ENCODE measurements around the gene FDX2.
"Not testable (repeated sequence)": the region's sequence is repeated elsewhere in the genome, so short reads cannot be mapped to it uniquely, and the experiment has no call there.

Gene FDX2

GRCh38 chr19:10315335-10316214, at the start of gene FDX2:
FDX2 (minus strand) TSS chr19:10316015; CDS start chr19:10315996, 19 bp downstream.
- DNase-seq: peak in 55 of 56 donors; percentile 8 to 93 (median 80)

DNA sequence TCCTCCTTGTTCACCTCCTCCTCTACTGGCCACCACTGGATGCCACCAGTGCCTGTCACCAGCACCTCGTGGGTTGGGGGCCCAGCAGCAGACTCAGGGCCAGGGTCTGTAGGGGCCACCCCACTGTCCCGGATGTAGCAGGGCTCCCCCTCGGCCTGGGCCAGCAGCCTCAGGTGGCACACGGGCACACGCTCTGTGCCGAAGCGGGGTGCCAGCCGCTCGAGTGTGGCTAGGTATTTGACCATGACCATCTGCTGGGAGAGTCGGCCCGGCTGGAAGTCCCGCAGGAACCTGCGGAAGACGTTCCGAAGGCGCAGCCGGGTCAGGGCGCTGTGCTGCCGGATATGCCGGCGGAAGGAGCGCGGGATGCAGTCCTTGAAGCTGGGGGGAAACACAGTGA, 49.7 kb upstream of the FDX2 start:
- no peak for DNase-seq

- DNase-seq: peak in 44 of 56 donors; percentile 4 to 64 (median 22)
These were observed 48.8 kb upstream of the FDX2 start for GRCh38 chr19:10364644-10365043.

DNA sequence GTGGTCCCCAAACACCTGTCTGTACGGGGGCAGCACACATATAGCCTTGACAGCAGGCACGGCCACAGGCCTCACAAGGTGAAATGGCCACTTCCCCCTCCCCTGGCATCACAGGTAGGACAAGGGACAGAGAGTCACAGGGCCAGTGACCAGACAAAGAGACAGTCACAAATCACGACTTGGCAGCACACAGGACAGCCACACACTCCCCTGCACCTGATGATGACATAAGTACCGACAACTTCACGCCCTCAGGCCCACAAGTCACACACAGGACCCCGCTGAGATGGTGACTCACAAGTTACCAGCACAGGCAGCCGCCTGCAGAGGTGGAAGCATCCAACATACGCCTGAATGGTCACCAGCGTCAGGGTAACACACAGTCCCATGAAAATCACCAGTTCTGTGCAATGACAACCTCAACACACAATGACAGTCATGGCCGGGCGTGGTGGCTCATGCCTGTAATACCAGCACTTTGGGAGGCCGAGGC, 48.0 kb upstream of the FDX2 start:
- no peak for DNase-seq

- DNase-seq: no peak
These were observed 46.4 kb upstream of the FDX2 start for GRCh38 chr19:10362259-10362658.

GRCh38 chr19:10361569-10362011, 45.8 kb upstream of the FDX2 start:
- no peak for DNase-seq

DNA sequence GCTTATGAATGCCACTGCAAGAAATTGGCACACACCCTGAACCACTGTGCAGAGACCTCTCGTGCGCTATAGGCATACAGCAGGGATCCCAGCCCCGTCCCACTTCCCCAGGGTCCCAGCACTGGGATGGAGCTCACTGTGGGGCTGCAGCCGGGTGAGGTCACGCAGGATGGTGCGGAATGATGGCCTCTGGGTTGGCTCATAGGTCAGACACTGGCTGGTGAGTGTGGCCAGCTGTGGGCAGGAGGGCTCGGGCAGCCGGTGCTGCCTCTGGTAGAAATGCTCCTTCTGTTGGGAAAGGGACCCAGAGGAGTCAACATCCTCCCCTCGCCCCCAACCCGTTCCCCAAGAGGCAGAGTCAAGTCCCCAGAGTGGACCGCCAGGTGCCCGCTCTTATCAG, 40.6 kb upstream of the FDX2 start:
- no peak for DNase-seq

DNA sequence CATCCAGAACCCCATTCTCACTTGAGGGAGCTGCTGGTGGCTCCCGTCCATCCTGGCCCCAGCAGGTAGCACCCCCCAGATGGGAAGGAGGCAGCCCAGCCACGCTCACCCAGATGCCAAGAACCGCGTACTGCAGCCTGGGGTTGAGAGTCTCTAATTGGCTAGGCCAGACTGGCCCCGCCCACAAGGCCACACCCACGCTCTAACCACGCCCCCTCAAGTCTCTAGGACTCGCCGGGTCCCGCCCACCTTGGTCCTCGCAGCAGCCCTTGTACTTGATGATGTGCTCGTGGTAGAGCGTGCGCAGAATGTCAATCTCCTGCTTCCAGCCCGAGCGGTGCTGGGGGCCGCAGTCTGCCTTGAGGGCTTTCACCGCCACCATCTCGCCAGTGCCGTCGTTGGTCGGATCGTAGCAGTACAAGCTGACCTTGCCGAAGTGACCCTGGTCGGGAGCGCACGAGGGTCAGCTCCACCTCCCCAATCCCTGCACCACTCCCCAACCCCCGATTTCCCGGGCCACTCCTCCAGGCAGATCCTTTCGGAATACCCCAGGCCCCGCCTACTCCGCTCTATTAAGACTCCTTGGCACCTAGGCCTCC, 38.1 kb upstream of the FDX2 start:
- peak in 2 of 56 donors; percentile 3 to 36 for DNase-seq

DNA sequence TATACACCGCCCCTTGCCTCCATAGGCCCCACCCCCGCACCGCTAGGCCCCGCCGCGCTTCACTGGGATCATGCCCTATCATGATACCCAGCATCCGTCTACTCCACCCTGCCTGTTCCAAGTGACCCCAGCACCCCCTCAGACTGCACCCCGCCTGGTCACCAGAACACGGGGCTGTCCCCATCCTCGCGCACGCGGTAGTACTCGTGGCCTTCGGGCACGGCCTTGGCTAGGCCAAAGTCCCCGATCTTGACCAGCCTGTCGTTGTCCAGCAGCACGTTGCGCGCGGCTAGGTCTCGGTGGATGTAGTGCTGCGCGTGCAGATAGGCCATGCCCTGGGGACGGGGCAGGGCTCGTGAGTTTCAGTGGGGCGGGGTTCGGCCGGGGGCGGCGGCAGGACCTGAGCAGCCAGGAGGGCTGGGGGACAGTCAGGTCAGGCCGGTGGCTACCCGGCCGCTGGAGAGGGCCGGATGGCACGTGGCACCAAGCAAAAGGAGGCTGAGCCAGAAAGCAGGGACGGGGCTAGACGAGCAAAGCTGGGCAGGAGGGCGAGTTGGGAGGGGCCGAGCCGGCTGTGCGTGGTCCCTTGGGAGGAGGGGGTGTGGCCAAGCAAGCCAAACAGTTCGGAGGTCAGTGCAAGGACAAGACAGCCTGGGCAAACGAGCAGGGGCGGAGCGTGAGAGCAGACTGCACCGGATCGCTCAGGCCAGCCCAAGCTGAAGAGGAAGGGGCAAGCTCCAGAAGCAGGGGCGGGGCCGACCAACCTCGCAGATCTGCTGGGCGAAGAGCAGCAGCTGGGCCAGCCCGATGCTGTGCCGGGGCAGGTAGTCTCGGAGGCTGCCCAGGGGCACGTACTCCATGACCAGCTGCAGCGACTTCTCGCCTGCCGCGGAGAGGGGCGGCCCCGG, 37.2 kb upstream of the FDX2 start:
- DNase-seq: no peak

DNA sequence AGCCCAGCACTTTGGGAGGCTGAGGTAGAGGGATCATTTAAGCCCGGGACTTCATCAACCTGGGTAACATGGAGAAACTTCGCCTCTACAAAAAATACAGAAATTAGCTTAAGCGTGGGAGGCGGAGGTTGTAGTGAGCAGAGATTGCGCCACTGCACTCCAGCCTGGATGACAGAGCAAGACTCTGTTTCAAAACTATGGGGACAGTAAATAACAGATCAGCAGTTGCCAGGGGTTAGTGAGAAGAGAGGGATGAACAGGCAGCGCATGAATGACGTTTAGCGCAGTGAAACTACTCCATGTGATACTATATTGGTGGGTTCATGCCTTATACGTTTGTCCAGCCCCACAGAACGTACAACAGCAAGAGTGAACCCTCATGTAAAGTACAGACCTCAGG, 30.7 kb upstream of the FDX2 start:
- peak in 2 of 56 donors; percentile 2 to 5 for DNase-seq

DNA sequence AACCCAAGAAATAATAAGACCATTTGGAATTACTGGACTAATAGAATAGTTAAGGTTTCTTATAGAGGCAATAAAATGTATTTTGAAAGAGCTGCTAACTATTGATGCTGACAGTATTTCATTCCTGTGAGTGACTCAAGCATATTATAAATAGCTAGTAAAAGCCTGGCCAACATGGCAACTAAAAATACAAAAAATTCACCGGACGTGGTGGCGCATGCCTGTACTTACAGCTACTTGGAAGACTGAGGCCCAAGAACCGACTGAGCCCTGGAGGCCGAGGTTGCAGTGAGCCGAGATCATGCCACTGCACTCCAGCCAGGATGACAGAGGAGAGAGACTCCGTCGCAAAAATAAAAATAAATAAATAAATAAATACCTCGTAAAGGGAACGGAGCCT, 29.0 kb upstream of the FDX2 start:
- peak in 10 of 56 donors; percentile 3 to 56 (median 12) for DNase-seq

DNA sequence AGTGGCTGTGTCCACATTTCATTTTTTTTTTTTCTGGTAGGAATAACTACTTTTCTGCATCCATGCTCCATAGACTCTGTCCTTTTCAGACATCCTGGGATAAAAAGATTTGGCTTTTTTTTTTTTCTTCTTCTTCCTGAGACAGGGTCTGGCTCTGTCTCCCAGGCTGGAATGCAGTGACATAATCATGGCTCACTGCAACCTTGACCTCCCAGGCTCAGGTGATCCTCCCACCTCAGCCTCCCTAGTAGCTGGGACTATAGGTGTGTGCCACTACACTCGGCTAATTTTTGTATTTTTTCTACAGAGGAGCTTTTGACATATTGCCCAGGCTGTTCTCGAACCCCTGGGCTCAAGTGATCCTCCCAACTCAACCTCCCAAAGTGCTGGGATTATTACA, 27.7 kb upstream of the FDX2 start:
- no peak for DNase-seq

DNA sequence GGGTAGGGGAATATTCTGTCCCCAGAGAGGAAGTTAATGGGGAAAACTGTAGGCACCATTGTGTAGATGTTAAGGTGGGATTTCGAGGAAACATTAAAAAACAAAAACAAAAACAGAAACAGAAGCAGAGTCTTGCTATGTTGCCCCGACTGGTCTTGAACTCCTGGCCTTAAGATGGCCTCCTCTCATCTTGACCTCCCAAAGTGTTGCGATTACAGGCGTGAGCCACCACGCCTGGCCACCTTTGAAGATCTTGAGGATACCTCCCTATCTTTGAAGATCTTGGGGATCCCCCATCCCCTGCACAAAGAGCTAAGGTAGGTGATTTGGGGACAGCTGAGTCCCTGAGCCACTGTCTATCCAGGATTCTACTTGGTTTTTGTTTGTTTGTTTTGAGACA, 24.2 kb upstream of the FDX2 start:
- DNase-seq: no peak

DNA sequence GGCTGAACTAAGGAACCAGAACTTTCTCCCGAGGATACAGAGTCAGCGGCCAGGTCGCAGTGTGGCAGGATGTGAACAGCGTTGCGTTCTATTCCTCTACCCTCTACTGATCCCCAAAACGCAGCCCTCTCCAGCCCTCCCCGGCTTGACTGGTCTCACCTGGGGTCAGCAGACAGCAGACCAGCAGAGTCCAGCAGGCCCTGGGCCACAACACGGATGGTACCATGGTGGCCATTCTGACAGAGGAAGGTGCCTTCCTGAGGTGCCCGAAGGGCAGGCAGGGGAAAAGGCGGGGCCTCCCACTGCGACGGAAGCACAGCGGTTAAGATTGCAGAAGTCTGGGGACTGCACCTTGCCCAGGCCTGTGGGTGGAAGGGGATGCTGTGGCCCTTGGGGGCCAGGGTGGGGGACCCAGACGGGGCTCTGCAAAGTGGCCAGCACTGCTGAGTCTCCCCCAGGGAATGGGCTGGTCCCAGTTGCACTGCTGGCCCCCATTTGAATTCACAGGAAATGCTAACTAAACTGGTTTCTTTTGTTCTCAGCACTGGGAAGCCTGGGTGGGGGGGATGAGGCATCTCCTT, 23.7 kb upstream of the FDX2 start, which contains the start of gene ICAM3:
Gene ICAM3, minus strand, starts transcription at position 245 of the 581 bp plus-strand sequence. Its CDS starts 10 bp downstream, at position 235.
- no peak for DNase-seq

GRCh38 chr19:10338940-10339339, 23.1 kb upstream of the FDX2 start:
- no peak for DNase-seq

DNA sequence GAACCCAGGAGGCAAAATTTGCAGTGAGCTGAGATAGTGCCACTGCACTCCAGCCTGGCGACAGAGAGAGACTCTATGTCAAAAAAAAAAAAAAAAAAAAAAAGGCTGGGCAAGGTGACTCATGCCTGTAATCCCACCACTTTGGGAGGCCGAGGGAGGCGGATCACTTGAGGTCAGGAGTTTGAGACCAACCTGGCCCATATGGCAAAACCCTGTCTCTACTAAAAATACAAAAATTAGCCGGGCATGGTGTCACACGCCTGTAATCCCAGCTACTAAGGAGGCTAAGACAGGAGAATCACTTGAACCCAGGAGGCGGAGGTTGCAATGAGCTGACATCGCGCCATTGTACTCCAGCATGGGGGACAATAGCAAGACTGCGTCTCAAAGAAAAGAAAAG, 20.9 kb upstream of the FDX2 start:
- DNase-seq: not testable (repeated sequence)

DNA sequence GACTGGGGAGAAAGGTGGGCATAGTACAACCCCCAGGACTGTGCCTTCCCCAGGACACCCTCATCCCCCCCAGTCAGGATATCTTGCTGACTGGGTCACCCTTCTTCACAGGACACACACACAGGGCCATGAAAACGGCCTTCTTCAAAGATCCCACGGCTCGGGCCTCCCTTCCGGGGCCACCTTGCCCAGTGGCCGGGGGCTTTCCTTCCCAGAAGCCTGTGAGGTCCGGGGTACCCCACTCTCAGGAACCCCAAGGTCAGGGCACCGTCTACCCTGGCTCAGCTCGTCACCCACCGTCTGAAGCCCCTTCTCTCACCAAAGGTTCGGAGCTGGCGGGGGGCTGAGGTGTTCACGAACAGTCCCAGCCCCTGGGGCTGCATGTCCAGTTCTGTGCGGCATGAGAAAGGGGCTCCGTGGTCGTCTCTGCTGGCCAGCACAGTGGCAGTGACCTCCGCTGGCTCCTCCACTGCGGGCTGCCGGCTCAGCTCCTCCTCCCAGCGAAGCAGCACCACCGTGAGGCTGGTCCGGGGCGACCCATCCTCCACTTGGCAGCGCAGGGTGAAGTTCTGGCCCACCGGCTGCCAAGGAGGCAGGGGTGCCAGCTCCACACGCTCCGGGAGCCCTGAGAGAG, 19.7 kb upstream of the FDX2 start:
- peak in 19 of 56 donors; percentile 4 to 58 (median 22) for DNase-seq

- DNase-seq: peak in 54 of 56 donors; percentile 5 to 85 (median 57)
These were observed 19.0 kb upstream of the FDX2 start for GRCh38 chr19:10334588-10335351.
